K562 treated with DMSO at 1 percent for 24 hours (cell line): ENCODE results near the gene KDM5C. TPM values are rescaled to one million over a fixed set of nuclear protein-coding genes. Genes with fewer than 3 reads are reported as not detected.

Experiments used
- total RNA-seq: library from RNA; unstranded; fragments of 300-600 nt; gene quantifications from 2 replicates; pipeline ENCODE4 v1.2.3, GENCODE V29; 2022; ENCODE audit warnings: low read depth; ENCODE audit not compliant: insufficient read depth

The KDM5C gene
- 68.4 and 70.6 TPM in 2 replicates for total RNA-seq

GRCh38 chrX:53224860-53225797, at the start of gene KDM5C:
KDM5C (minus strand) TSS chrX:53225207; CDS start chrX:53224889, 318 bp downstream.

Other genes starting within 250 kb of the KDM5C start
- not detected in 2 replicates for gene GPR173, start 176.4 kb downstream of the KDM5C start, total RNA-seq
- 14.5 and 16.1 TPM in 2 replicates for gene TSPYL2, start 142.8 kb downstream of the KDM5C start, total RNA-seq
- gene KANTR, start 131.1 kb downstream of the KDM5C start, total RNA-seq = 0.73 and 0.74 TPM in 2 replicates
- 22.7 and 24.9 TPM in 2 replicates for gene IQSEC2, start 56.4 kb upstream of the KDM5C start, total RNA-seq
- 68.2 and 69.4 TPM in 2 replicates for gene SMC1A, start 197.4 kb upstream of the KDM5C start, total RNA-seq
- gene RIBC1, start 197.7 kb upstream of the KDM5C start, total RNA-seq = 0.85 and 0.90 TPM in 2 replicates
- 132 and 136 TPM in 2 replicates for gene HSD17B10, start 209.2 kb upstream of the KDM5C start, total RNA-seq